T-cell (primary cell): ENCODE results near the gene ZNF683. TPM values are rescaled to one million over a fixed set of nuclear protein-coding genes. Genes with fewer than 3 reads are reported as not detected.
"Not testable (repeated sequence)": the region's sequence is repeated elsewhere in the genome, so short reads cannot be mapped to it uniquely, and the experiment has no call there.

Experiments
- ATAC-seq, 4 experiments: fragments of 200-7000 bp in 3 of 4; fragments of 150-1000 bp in 1 of 4; cut with Tn5 transposase; replicated peaks in 1 of 4; 1 replicate in 3 of 4; 2 replicates in 1 of 4; pipeline ENCODE4 v1.10.0; 2021; ENCODE audit warnings: moderate library complexity in 3 of 4, mild to moderate bottlenecking in 2 of 4, moderate number of reproducible peaks in 1 of 4
- CTCF ChIA-PET, 2 donors: fragments of 300-600 bp; sonication (Branson Sonifier 250); formaldehyde crosslinking; loops; one replicate each; lab custom pipeline; 2022; ENCODE audit warnings: antibody characterized with exemption in 2 of 2; lab: Charles Lee
- POLR2A ChIA-PET, 2 donors: fragments of 300-600 bp; sonication (Branson Sonifier 250); formaldehyde crosslinking; loops; one replicate each; lab custom pipeline; 2022; ENCODE audit warnings: antibody characterized with exemption in 2 of 2; lab: Charles Lee
- DNase-seq, 35 experiments: peaks; one replicate each; pipeline versions ENCODE4 v3.0.0 to v3.0.0-alpha.2; 2013 to 2023
- H3K27ac ChIP-seq: one replicate; pipeline ENCODE4 v1.5.1; 2013; ENCODE audit warnings: low read length
- H3K27me3 ChIP-seq, 2 experiments: replicated peaks in 1 of 2; 1 replicate in 1 of 2; 2 replicates in 1 of 2; pipeline versions ENCODE4 v1.6.1 to v1.7.0; 2013; ENCODE audit warnings: low read length in 1 of 2, mixed read lengths in 1 of 2; ENCODE audit not compliant: control insufficient read depth in 2 of 2, insufficient read depth in 2 of 2; ENCODE audit errors: extremely low read depth in 1 of 2
- H3K36me3 ChIP-seq, 2 donors: 1 replicate in 1 of 2; 2 replicates in 1 of 2; pipeline versions ENCODE4 v1.6.1 to v1.7.0; 2013; ENCODE audit warnings: low read length in 1 of 2; ENCODE audit not compliant: control insufficient read depth in 2 of 2, insufficient read depth in 1 of 2; ENCODE audit errors: extremely low read depth in 1 of 2
- H3K4me1 ChIP-seq, 2 experiments: 1 replicate in 1 of 2; 2 replicates in 1 of 2; pipeline versions ENCODE4 v1.6.1 to v1.7.0; 2013; ENCODE audit warnings: low read length in 2 of 2, mixed read lengths in 1 of 2; ENCODE audit not compliant: insufficient read depth in 2 of 2, control insufficient read depth in 1 of 2; ENCODE audit errors: extremely low read depth in 1 of 2
- H3K4me3 ChIP-seq, 2 donors: 1 replicate in 1 of 2; 2 replicates in 1 of 2; pipeline versions ENCODE4 v1.5.1 to v1.7.0; 2013; ENCODE audit warnings: mild to moderate bottlenecking in 2 of 2, low read length in 1 of 2, moderate library complexity in 1 of 2; ENCODE audit not compliant: control insufficient read depth in 1 of 2; ENCODE audit errors: extremely low read depth in 1 of 2
- H3K9me3 ChIP-seq: 2 replicates; pipeline ENCODE4 v1.7.0; 2013
- H3K27ac Mint-ChIP-seq, 2 donors: one replicate each; pipeline ENCODE4 v1.8.0; 2020 to 2021; ENCODE audit warnings: mild to moderate bottlenecking in 2 of 2, mixed read lengths in 2 of 2
- H3K27me3 Mint-ChIP-seq, 2 donors: one replicate each; pipeline ENCODE4 v1.8.0; 2021 to 2022; ENCODE audit warnings: mixed read lengths in 2 of 2
- H3K36me3 Mint-ChIP-seq: one replicate; pipeline ENCODE4 v1.8.0; 2021; ENCODE audit warnings: mixed read lengths
- H3K4me1 Mint-ChIP-seq, 3 donors: one replicate each; pipeline ENCODE4 v1.8.0; 2020 to 2022; ENCODE audit warnings: mixed read lengths in 3 of 3, mild to moderate bottlenecking in 1 of 3
- H3K4me3 Mint-ChIP-seq, 3 donors: one replicate each; pipeline ENCODE4 v1.8.0; 2020 to 2022; ENCODE audit warnings: mild to moderate bottlenecking in 3 of 3, mixed read lengths in 3 of 3, moderate library complexity in 3 of 3
- H3K9me3 Mint-ChIP-seq, 3 donors: one replicate each; pipeline ENCODE4 v1.8.0; 2020 to 2022; ENCODE audit warnings: mixed read lengths in 3 of 3
- WGBS: methylation state at CpG from one replicate; pipeline ENCODE4 v1.1.5; 2013; ENCODE audit warnings: missing lambda C conversion rate; ENCODE audit not compliant: insufficient coverage; 5-methylcytosine and 5-hydroxymethylcytosine counted together
- total RNA-seq, 35 experiments: library from RNA in 6 of 35; stranded (reverse) in 6 of 35; fragments of 120-200 nt in 1 of 35; gene quantifications; one replicate each; pipeline versions ENCODE4 v1.2.1 to v1.2.4 and lab custom pipeline; 2013 to 2026

ZNF683 gene
- 10 to 100 TPM in 2 of 5 donors, 1 to 10 TPM in 2, under 1 TPM in 1; 0.32 to 23.1 (median 5.3) TPM for total RNA-seq
- 16.5 TPM for total RNA-seq (2013)
- total RNA-seq (lab: John Stamatoyannopoulos, UW), result 0.05 to 46.4 (median 1.9) reads per million in 29 experiments

- ChIA-PET CTCF (interaction anchor here in 1 of 2 donors (2.5 kb wide), 1 partner anchor 8 kb away, joined by 10 read pairs; no protein-coding TSS in a partner anchor), POLR2A (interaction anchor here in 1 of 2 donors (0.9 kb wide), 1 partner anchor 10 kb away, joined by 4 read pairs; no protein-coding TSS in a partner anchor)
- H3K27ac ChIP-seq, result peak within 1 kb of the TSS; percentile 66
- H3K9me3 Mint-ChIP-seq, H3K4me3 ChIP-seq, H3K9me3 ChIP-seq, H3K27me3 ChIP-seq, DNase-seq, ATAC-seq, H3K36me3 Mint-ChIP-seq, H3K27me3 Mint-ChIP-seq, H3K36me3 ChIP-seq: not testable (repeated sequence)
- peak within 1 kb of the TSS; percentile 10 to 74 (median 39) for H3K4me3 Mint-ChIP-seq
- 73% methylated on average over 3 of the region's 3 CpGs for WGBS
- peak within 1 kb of the TSS; percentile 87 to 99 for H3K27ac Mint-ChIP-seq
- peaks cover 83 to 92% (median 84%) of the 10 kb centered on the region in 3 donors for H3K4me1 Mint-ChIP-seq
- H3K4me1 ChIP-seq, result peaks cover 45 to 97% of the 10 kb centered on the region in 2 experiments
These were observed at the start of gene ZNF683 for GRCh38 chr1:26372611-26373010. Gene ZNF683 (minus strand): TSS chr1:26372750. CDS start chr1:26368571, 4,179 bp downstream.

- Histone ChIP-seq H3K4me3 (no peak overlapping the region), H3K27ac (no peak overlapping the region), H3K27me3 (peaks cover 4 to 14% of the 10 kb centered on the region in 2 experiments), H3K36me3 (no peaks in the 10 kb centered on the region), H3K4me1 (no peaks in the 10 kb centered on the region), H3K9me3 (no peaks in the 10 kb centered on the region)
- Mint-ChIP-seq H3K9me3 (no peaks in the 10 kb centered on the region), H3K36me3 (no peaks in the 10 kb centered on the region), H3K4me1 (peaks cover 0 to 3% (median 0%) of the 10 kb centered on the region in 3 donors), H3K27me3 (peaks cover 0 to 12% of the 10 kb centered on the region in 2 donors), H3K4me3 (no peak overlapping the region), H3K27ac (no peak overlapping the region)
- no peak for ATAC-seq
- ChIA-PET CTCF (interaction anchor here in 1 of 2 donors (1.0 kb wide), 1 partner anchor 26 kb away, joined by 4 read pairs; no protein-coding TSS in a partner anchor), POLR2A (no interaction called here)
- no peak for DNase-seq
- no CpG with 5 or more reads among the region's 2 CpGs for WGBS
These were observed 46.9 kb upstream of the ZNF683 start for GRCh38 chr1:26419494-26419893.

- Mint-ChIP-seq H3K36me3 (no peaks in the 10 kb centered on the region), H3K4me3 (no peak overlapping the region), H3K4me1 (peaks cover 0 to 3% (median 0%) of the 10 kb centered on the region in 3 donors), H3K9me3 (no peaks in the 10 kb centered on the region), H3K27me3 (peaks cover 0 to 18% of the 10 kb centered on the region in 2 donors), H3K27ac (no peak overlapping the region)
- H3K27me3 ChIP-seq, result peaks cover 5 to 15% of the 10 kb centered on the region in 2 experiments
- WGBS, result 100% methylated on average over 1 of the region's 5 CpGs
- no peaks in the 10 kb centered on the region for H3K36me3 ChIP-seq
- no peak overlapping the region for H3K27ac ChIP-seq
- H3K9me3 ChIP-seq, result no peaks in the 10 kb centered on the region
- ChIA-PET CTCF (interaction anchor here in 1 of 2 donors (1.0 kb wide), 1 partner anchor 26 kb away, joined by 4 read pairs; no protein-coding TSS in a partner anchor), POLR2A (no interaction called here)
- no peaks in the 10 kb centered on the region for H3K4me1 ChIP-seq
- no peak for DNase-seq
- no peak for ATAC-seq
- no peak overlapping the region for H3K4me3 ChIP-seq
These were observed 46.4 kb upstream of the ZNF683 start for GRCh38 chr1:26418865-26419349.

GRCh38 chr1:26417111-26417759, 44.7 kb upstream of the ZNF683 start:
- H3K4me1 Mint-ChIP-seq, result peaks cover 0 to 9% (median 5%) of the 10 kb centered on the region in 3 donors
- no peaks in the 10 kb centered on the region for H3K9me3 ChIP-seq
- ChIA-PET CTCF (interaction anchor here (0.5 to 1.7 kb wide), 35 partner anchors 10 to 763 kb away, joined by 3 to 14 read pairs (median 4); partner anchors contain the start of genes CEP85 (in 2 of the 2), ZNF593 (in 2 of the 2) and DHDDS (in 1 of the 2)), POLR2A (no interaction called here)
- H3K4me3 Mint-ChIP-seq, result no peak overlapping the region
- no peak overlapping the region for H3K27ac ChIP-seq
- ATAC-seq, result peak; percentile 98 to 100 (median 100)
- no peaks in the 10 kb centered on the region for H3K36me3 Mint-ChIP-seq
- H3K27ac Mint-ChIP-seq, result no peak overlapping the region
- no peaks in the 10 kb centered on the region for H3K4me1 ChIP-seq
- DNase-seq, result peak; percentile 54 to 90 (median 80)
- no peak overlapping the region for H3K4me3 ChIP-seq
- H3K9me3 Mint-ChIP-seq, result no peaks in the 10 kb centered on the region
- H3K36me3 ChIP-seq, result no peaks in the 10 kb centered on the region
- H3K27me3 ChIP-seq, result peaks cover 10 to 25% of the 10 kb centered on the region in 2 experiments
- H3K27me3 Mint-ChIP-seq, result peaks cover 12 to 32% of the 10 kb centered on the region in 2 donors
- whole genome bisulfite sequencing, result 8% methylated on average over 6 of the region's 9 CpGs

GRCh38 chr1:26413031-26413430, 40.5 kb upstream of the ZNF683 start:
- peaks cover 27 to 37% (median 29%) of the 10 kb centered on the region in 3 donors for H3K4me1 Mint-ChIP-seq
- no peak overlapping the region for H3K4me3 Mint-ChIP-seq
- H3K27ac Mint-ChIP-seq, result no peak overlapping the region
- H3K4me1 ChIP-seq, result peaks cover 15 to 35% of the 10 kb centered on the region in 2 experiments
- H3K9me3 ChIP-seq, result no peaks in the 10 kb centered on the region
- H3K27me3 ChIP-seq, result peaks cover 10 to 59% of the 10 kb centered on the region in 2 experiments
- no peak overlapping the region for H3K4me3 ChIP-seq
- H3K36me3 ChIP-seq, result no peaks in the 10 kb centered on the region
- CTCF ChIA-PET, result interaction anchor here in 1 of 2 donors (0.6 to 0.7 kb wide), 2 partner anchors 307 to 509 kb away, joined by 3 to 7 read pairs; no protein-coding TSS in a partner anchor
- POLR2A ChIA-PET, result interaction anchor here in 1 of 2 donors (0.6 kb wide), 1 partner anchor 102 kb away, joined by 4 read pairs; no protein-coding TSS in a partner anchor
- H3K9me3 Mint-ChIP-seq, result no peaks in the 10 kb centered on the region
- no CpG with 5 or more reads among the region's 1 CpG for WGBS
- peaks cover 34 to 65% of the 10 kb centered on the region in 2 donors for H3K27me3 Mint-ChIP-seq
- no peak for ATAC-seq
- H3K27ac ChIP-seq, result no peak overlapping the region
- DNase-seq, result no peak
- H3K36me3 Mint-ChIP-seq, result no peaks in the 10 kb centered on the region

- Histone ChIP-seq H3K36me3 (no peaks in the 10 kb centered on the region), H3K27ac (no peak overlapping the region), H3K4me1 (peaks cover 15 to 35% of the 10 kb centered on the region in 2 experiments), H3K27me3 (peaks cover 10 to 62% of the 10 kb centered on the region in 2 experiments), H3K4me3 (no peak overlapping the region), H3K9me3 (no peaks in the 10 kb centered on the region)
- no peaks in the 10 kb centered on the region for H3K9me3 Mint-ChIP-seq
- CTCF ChIA-PET, result interaction anchor here in 1 of 2 donors (0.6 kb wide), 1 partner anchor 308 kb away, joined by 3 read pairs; no protein-coding TSS in a partner anchor
- H3K27me3 Mint-ChIP-seq, result peaks cover 34 to 65% of the 10 kb centered on the region in 2 donors
- no peak overlapping the region for H3K4me3 Mint-ChIP-seq
- DNase-seq, result no peak
- WGBS, result 38% methylated on average over 6 of the region's 9 CpGs
- no peak overlapping the region for H3K27ac Mint-ChIP-seq
- POLR2A ChIA-PET, result no interaction called here
- H3K36me3 Mint-ChIP-seq, result no peaks in the 10 kb centered on the region
- peaks cover 27 to 37% (median 29%) of the 10 kb centered on the region in 3 donors for H3K4me1 Mint-ChIP-seq
- ATAC-seq, result no peak
These were observed 39.8 kb upstream of the ZNF683 start for GRCh38 chr1:26412180-26412840.
